Fibroblast of pulmonary artery (primary cell): ENCODE measurements around the gene FAIM2.

Experiments
- DNase-seq: peaks from one replicate; pipeline ENCODE4 v3.0.0-alpha.2; 2010; ENCODE audit warnings: low read depth
- H3K4me3 ChIP-seq: replicated peaks from 2 replicates; pipeline ENCODE4 v1.5.1; 2011; ENCODE audit warnings: low read depth, mild to moderate bottlenecking, control low read depth, low read length, moderate library complexity
- CTCF ChIP-seq: IDR thresholded peaks from 2 replicates; pipeline ENCODE4 v1.5.1; 2011; ENCODE audit warnings: mild to moderate bottlenecking, control low read depth, low read length, inconsistent platforms; ENCODE audit errors: missing control alignments

The FAIM2 gene

GRCh38 chr12:49824416-49824815, 79.3 kb downstream of the FAIM2 start:
- no peak overlapping the region for H3K4me3 ChIP-seq

GRCh38 chr12:49823951-49824350, 79.7 kb downstream of the FAIM2 start:
- no peak for DNase-seq
- TF ChIP-seq CTCF: no peak
- H3K4me3 ChIP-seq: no peak overlapping the region

More at GRCh38 chr12:49824416-49824815, 79.3 kb downstream of the FAIM2 start:
- DNase-seq: no peak
- TF ChIP-seq CTCF: no peak

- TF ChIP-seq CTCF: no peak
- H3K4me3 ChIP-seq: no peak overlapping the region
- DNase-seq: no peak
Measured at GRCh38 chr12:49823350-49823749, 80.3 kb downstream of the FAIM2 start.

GRCh38 chr12:49821373-49822287, 82.1 kb downstream of the FAIM2 start:
- no peak for DNase-seq
- no peak overlapping the region for H3K4me3 ChIP-seq
- no peak for TF ChIP-seq CTCF

GRCh38 chr12:49819786-49820185, 83.9 kb downstream of the FAIM2 start:
- no peak for DNase-seq
- H3K4me3 ChIP-seq: no peak overlapping the region
- TF ChIP-seq CTCF: no peak

- H3K4me3 ChIP-seq: no peak overlapping the region
- no peak for DNase-seq
- TF ChIP-seq CTCF: no peak
Measured at GRCh38 chr12:49818241-49818895, 85.3 kb downstream of the FAIM2 start.
